Astrocyte of the cerebellum (primary cell): ENCODE measurements around the gene PRAC2.

Source experiments
- DNase-seq: peaks from one replicate; pipeline ENCODE4 v3.0.0-alpha.2; 2011; ENCODE audit warnings: low read depth
- H3K4me3 ChIP-seq: 2 replicates; pipeline ENCODE4 v1.5.1; 2011; ENCODE audit warnings: mild to moderate bottlenecking, low read depth, low read length, moderate library complexity
- CTCF ChIP-seq: IDR thresholded peaks from 2 replicates; pipeline ENCODE4 v1.5.1; 2012; ENCODE audit warnings: low read length, low read depth, moderate library complexity, mild to moderate bottlenecking; ENCODE audit errors: missing control alignments
- in situ Hi-C: cut with HindIII; loops from 2 replicates; pipeline ENCODE4 v1.10.0; 2017; ENCODE audit warnings: low sequenced_read_pairs

The PRAC2 gene

GRCh38 chr17:48752399-48753288 lies 29.7 kb downstream of the PRAC2 start:
- no peak overlapping the region for H3K4me3 ChIP-seq
- in situ Hi-C loops, result loop anchor here (5.0 kb wide), 2 partner anchors 40 to 130 kb away; no protein-coding TSS in a partner anchor
- TF ChIP-seq CTCF, result no peak
- no peak for DNase-seq

- TF ChIP-seq CTCF, result no peak
- no peak for DNase-seq
- in situ Hi-C loops, result loop anchor here (5.0 kb wide), 2 partner anchors 38 to 132 kb away; no protein-coding TSS in a partner anchor
- H3K4me3 ChIP-seq, result no peak overlapping the region
Measured at GRCh38 chr17:48753794-48754499, 31.0 kb downstream of the PRAC2 start.

DNA sequence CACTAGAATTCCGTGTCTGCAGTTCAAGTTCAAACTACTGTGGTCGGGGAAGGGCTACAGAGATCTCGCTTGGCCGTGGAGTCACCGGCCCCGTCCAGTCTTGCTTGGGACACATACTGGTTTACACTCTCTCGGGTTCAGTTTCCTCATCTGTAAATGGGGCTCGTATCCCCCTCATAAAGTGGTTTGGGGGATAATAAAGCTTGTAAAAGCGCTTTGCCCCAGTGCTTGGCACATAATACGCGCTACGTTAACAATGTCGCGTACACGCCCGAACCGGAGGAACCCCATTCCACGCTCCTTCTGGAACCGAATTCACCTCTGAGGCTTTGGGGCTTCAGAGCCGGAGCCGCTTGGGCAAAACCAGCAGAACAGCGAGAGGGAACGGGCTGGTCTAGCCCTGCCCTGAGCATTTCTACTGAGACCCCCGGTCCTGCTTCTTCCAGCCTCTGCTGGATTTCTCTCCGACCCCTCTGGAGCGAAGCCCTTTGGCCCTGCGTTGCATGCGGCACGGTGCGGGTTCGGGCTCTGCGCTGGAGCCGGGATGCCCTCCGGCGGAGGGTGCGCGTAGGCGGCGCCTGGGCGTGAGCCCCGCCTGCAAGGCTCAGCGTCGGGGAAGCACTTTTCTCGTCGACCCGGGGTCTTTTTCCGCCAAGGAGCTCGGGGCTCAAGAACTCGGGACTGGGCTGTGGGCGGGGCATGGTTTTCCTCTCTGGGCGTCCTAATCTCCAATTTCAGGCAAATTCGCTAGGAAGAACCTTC lies 31.7 kb downstream of the PRAC2 start:
- DNase-seq, result no peak
- no peak for TF ChIP-seq CTCF
- in situ Hi-C loops, result loop anchor here (5.0 kb wide), 2 partner anchors 38 to 132 kb away; no protein-coding TSS in a partner anchor
- no peak overlapping the region for H3K4me3 ChIP-seq

DNA sequence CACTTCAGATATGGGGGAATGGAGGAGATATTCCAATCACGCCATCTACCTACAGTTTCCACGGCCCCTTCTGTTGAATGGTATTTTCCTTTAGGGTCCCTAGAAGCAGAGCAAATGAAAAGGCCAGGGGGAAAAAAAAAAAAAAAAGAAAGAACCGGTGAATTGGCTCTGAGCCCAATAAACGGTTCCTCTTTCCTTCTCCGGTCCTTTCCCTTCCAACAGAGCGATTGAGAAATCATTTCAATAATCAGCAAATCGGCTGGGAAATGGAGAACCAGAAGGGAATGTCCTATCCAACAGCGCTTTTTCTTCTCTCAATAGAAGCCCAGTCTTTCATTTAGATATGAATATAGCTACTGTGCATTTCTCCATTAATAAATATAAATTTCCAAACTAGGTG lies 32.4 kb downstream of the PRAC2 start:
- TF ChIP-seq CTCF, result no peak
- in situ Hi-C loops, result no loop called here
- no peak overlapping the region for H3K4me3 ChIP-seq
- no peak for DNase-seq

DNA sequence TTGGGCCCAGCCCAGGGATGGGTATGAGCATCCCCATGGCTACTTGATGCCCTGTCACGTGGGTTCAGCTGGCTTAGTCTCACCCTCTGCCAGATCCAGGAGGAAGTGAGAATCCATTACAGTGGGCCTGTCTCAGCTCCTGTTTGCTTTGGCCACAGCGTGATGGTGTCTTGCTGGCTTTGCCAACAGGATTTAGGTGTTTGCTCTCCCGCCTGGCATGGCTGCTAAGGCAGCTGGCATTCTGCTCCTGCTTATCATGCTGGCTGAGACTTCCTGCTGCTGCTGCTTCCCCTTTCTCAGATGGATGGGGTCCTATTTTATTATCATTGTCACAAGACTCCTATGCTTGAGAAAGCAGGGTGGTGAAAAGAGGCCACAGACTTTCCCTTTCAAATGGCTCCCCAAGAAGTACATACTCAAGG lies 33.9 kb downstream of the PRAC2 start:
- DNase-seq, result no peak
- no peak for TF ChIP-seq CTCF
- no peak overlapping the region for H3K4me3 ChIP-seq
- in situ Hi-C loops, result no loop called here

DNA sequence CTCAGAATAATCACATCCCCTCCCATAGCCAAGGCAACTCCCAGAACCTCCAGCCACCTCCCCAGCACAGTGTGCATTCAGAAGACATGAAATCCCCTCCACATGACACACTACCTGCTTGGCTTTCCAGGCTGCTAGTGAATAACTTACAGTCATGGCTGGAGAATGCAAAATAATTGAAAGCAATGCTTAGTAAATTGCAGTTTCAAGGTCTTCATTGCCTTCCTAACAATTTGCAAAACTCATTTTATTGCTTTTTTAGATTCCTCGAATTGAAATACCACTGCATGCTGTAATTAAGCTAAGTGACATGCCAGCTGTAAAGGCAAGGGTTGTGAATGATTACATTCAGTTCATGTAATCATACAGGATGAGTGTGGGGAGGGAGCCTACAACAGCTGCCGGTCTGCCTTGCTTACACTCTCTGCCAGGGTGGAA lies 34.6 kb downstream of the PRAC2 start:
- no peak for DNase-seq
- no peak for TF ChIP-seq CTCF
- no peak overlapping the region for H3K4me3 ChIP-seq
- in situ Hi-C loops, result no loop called here
